SK-N-SH (cell line): Measurements from ENCODE around the gene FMNL2. TPM values are rescaled to one million over a fixed set of nuclear protein-coding genes. Genes with fewer than 3 reads are reported as not detected.

Experiments used
- CTCF ChIA-PET: fragments of 300-600, 350-600 bp; formaldehyde crosslinking; extraction: SDS; loops from one replicate; lab custom pipeline; 2021; lab: Yijun Ruan, JAX
- POLR2A ChIA-PET: fragments of 350-600 bp; sonication (Branson Sonifier 250); formaldehyde crosslinking; extraction: SDS; loops from one replicate; lab custom pipeline; 2020; ENCODE audit warnings: antibody characterized with exemption, inconsistent platforms; lab: Yijun Ruan, JAX
- DNase-seq: peaks from one replicate; pipeline ENCODE4 v3.0.0; 2012
- H2AFZ ChIP-seq: fragments of 200-600 bp; sonication (generic); 2 replicates; pipeline ENCODE4 v1.8.1; 2016; ENCODE audit warnings: antibody characterized with exemption, mild to moderate bottlenecking, low read depth
- H3F3A ChIP-seq: fragments of 200-600 bp; sonication (generic); replicated peaks from 2 replicates; pipeline ENCODE3; 2016; ENCODE audit warnings: antibody characterized with exemption, mild to moderate bottlenecking; ENCODE audit not compliant: insufficient read depth
- H3K27ac ChIP-seq, 2 experiments: fragments of 200-500 bp in 1 of 2; fragments of 200-600 bp in 1 of 2; sonication (Bioruptor generic) in 1 of 2; sonication (generic), shearing (Covaris generic) in 1 of 2; 2 replicates each; pipeline versions ENCODE4 v1.5.1 to v1.6.1; 2014 to 2016; ENCODE audit warnings: low read depth in 2 of 2, inconsistent platforms in 1 of 2, low read length in 1 of 2, mild to moderate bottlenecking in 1 of 2, mixed read lengths in 1 of 2
- H3K27me3 ChIP-seq: fragments of 200-600 bp; sonication (generic), shearing (Covaris generic); 2 replicates; pipeline ENCODE4 v1.6.1; 2016; ENCODE audit warnings: mixed run types; ENCODE audit not compliant: insufficient read depth
- H3K36me3 ChIP-seq, 2 experiments: fragments of 200-500 bp in 1 of 2; fragments of 200-600 bp in 1 of 2; sonication (Bioruptor generic) in 1 of 2; sonication (generic) in 1 of 2; replicated peaks in 1 of 2; 2 replicates each; pipeline versions ENCODE3 to v1.5.1; 2014 to 2016; ENCODE audit warnings: low read length in 1 of 2, mild to moderate bottlenecking in 1 of 2; ENCODE audit not compliant: insufficient read depth in 2 of 2, control insufficient read depth in 1 of 2
- H3K4me1 ChIP-seq, 2 experiments: fragments of 200-500 bp in 1 of 2; fragments of 200-600 bp in 1 of 2; sonication (Bioruptor generic) in 1 of 2; sonication (generic), shearing (Covaris generic) in 1 of 2; 2 replicates each; pipeline versions ENCODE4 v1.5.1 to v1.6.1; 2014 to 2016; ENCODE audit warnings: low read depth in 1 of 2, low read length in 1 of 2, mixed run types in 1 of 2; ENCODE audit not compliant: insufficient read depth in 2 of 2, control insufficient read depth in 1 of 2
- H3K4me2 ChIP-seq: fragments of 200-600 bp; sonication (generic), shearing (Covaris generic); 2 replicates; pipeline ENCODE4 v1.6.1; 2017; ENCODE audit warnings: mixed run types
- H3K4me3 ChIP-seq, 2 experiments: fragments of 200-500 bp in 1 of 2; fragments of 200-600 bp in 1 of 2; sonication (Bioruptor generic) in 1 of 2; sonication (generic), shearing (Covaris generic) in 1 of 2; 2 replicates each; pipeline versions ENCODE4 v1.5.1 to v1.8.1; 2014 to 2016; ENCODE audit warnings: low read depth in 2 of 2, inconsistent platforms in 1 of 2, low read length in 1 of 2, mild to moderate bottlenecking in 1 of 2, mixed read lengths in 1 of 2, moderate library complexity in 1 of 2
- H3K79me2 ChIP-seq: fragments of 200-600 bp; sonication (generic); 2 replicates; pipeline ENCODE4 v1.8.1; 2017; ENCODE audit warnings: mild to moderate bottlenecking; ENCODE audit not compliant: insufficient read depth
- H3K9ac ChIP-seq: fragments of 200-600 bp; sonication (generic); 2 replicates; pipeline ENCODE4 v1.6.1; 2017; ENCODE audit warnings: mixed run types
- H3K9me2 ChIP-seq: fragments of 200-600 bp; sonication (generic); 2 replicates; pipeline ENCODE4 v1.6.1; 2017; ENCODE audit warnings: mixed run types
- H3K9me3 ChIP-seq: fragments of 200-600 bp; sonication (generic); 2 replicates; pipeline ENCODE4 v1.6.1; 2017; ENCODE audit warnings: mixed run types, mild to moderate bottlenecking, moderate library complexity
- H4K20me1 ChIP-seq: fragments of 200-600 bp; sonication (generic); 2 replicates; pipeline ENCODE4 v1.6.1; 2017; ENCODE audit warnings: mild to moderate bottlenecking, mixed run types; ENCODE audit not compliant: insufficient read depth
- EP300 ChIP-seq, 2 experiments: IDR thresholded peaks; 2 replicates each; pipeline versions ENCODE4 v1.4.0 to v1.6.1; 2012; ENCODE audit warnings: borderline replicate concordance in 1 of 2, low read depth in 1 of 2, low read length in 1 of 2
- FOSL2 ChIP-seq: IDR thresholded peaks from 2 replicates; pipeline ENCODE4 v1.4.0; 2012; ENCODE audit warnings: low read depth, mild to moderate bottlenecking, moderate library complexity, borderline replicate concordance
- FOXJ3 ChIP-seq: sonication (generic); formaldehyde crosslinking; IDR thresholded peaks from 2 replicates; pipeline ENCODE4 v1.5.1; 2020; ENCODE audit warnings: mild to moderate bottlenecking, missing genetic modification reagents
- MAX ChIP-seq: IDR thresholded peaks from 2 replicates; pipeline ENCODE4 v1.4.0; 2012; ENCODE audit warnings: low read depth
- MEF2A ChIP-seq: IDR thresholded peaks from 2 replicates; pipeline ENCODE4 v1.4.0; 2012; ENCODE audit warnings: low read depth, borderline replicate concordance
- MXI1 ChIP-seq: IDR thresholded peaks from 2 replicates; pipeline ENCODE4 v1.6.1; 2012; ENCODE audit warnings: mild to moderate bottlenecking, low read depth, low read length, improper control_type of control experiment
- NFIC ChIP-seq: IDR thresholded peaks from 2 replicates; pipeline ENCODE4 v1.4.0; 2012; ENCODE audit warnings: borderline replicate concordance
- POLR2AphosphoS5 ChIP-seq: IDR thresholded peaks from 2 replicates; pipeline ENCODE4 v1.6.1; 2012; ENCODE audit warnings: low read depth, low read length
- RXRA ChIP-seq: IDR thresholded peaks from 2 replicates; pipeline ENCODE4 v1.4.0; 2012; ENCODE audit warnings: low read depth, mild to moderate bottlenecking, borderline replicate concordance
- SIN3A ChIP-seq: IDR thresholded peaks from 2 replicates; pipeline ENCODE4 v1.6.1; 2012; ENCODE audit warnings: low read depth, mild to moderate bottlenecking, low read length, moderate library complexity, borderline replicate concordance
- TEAD4 ChIP-seq: IDR thresholded peaks from 2 replicates; pipeline ENCODE4 v1.4.0; 2012; ENCODE audit warnings: mild to moderate bottlenecking, borderline replicate concordance; ENCODE audit not compliant: insufficient read depth
- YY1 ChIP-seq: IDR thresholded peaks from 2 replicates; pipeline ENCODE4 v1.4.0; 2012; ENCODE audit warnings: low read depth, mild to moderate bottlenecking
- WGBS: methylation state at CpG from one replicate; pipeline ENCODE4 v1.1.6; 2017; ENCODE audit warnings: low lambda C conversion rate; 5-methylcytosine and 5-hydroxymethylcytosine counted together
- polyA plus RNA-seq, 3 experiments: library from polyadenylated mRNA; depleted of rRNA; stranded (reverse); fragments of >200 nt; gene quantifications; 2 replicates each; pipeline ENCODE4 v1.2.3, GENCODE V29; 2012

Gene FMNL2
- polyA plus RNA-seq, 1 of the 3 experiments (the other 2 are of a cell fraction): 14.5 TPM

GRCh38 chr2:152335726-152336118, 748 bp downstream of the FMNL2 start:
- H3K79me2 ChIP-seq: peaks cover 54% of the 10 kb centered on the region

GRCh38 chr2:152336119-152336853, 1.3 kb downstream of the FMNL2 start:
- Histone ChIP-seq H3K9me3 (no peaks in the 10 kb centered on the region), H3K79me2 (peaks cover 54% of the 10 kb centered on the region), H3F3A (no peaks in the 10 kb centered on the region), H4K20me1 (no peaks in the 10 kb centered on the region), H3K4me3 (peak overlapping the region; percentile 81 to 90), H3K27me3 (no peaks in the 10 kb centered on the region), H3K9ac (peak overlapping the region; percentile 68), H3K27ac (peak overlapping the region; percentile 52 to 83), H2AFZ (peak overlapping the region; percentile 95), H3K4me1 (peaks cover 4 to 7% of the 10 kb centered on the region in 2 experiments; a peak in 3 of 4 replicates), H3K9me2 (no peaks in the 10 kb centered on the region), H3K36me3 (no peaks in the 10 kb centered on the region), H3K4me2 (peak overlapping the region; percentile 93)
- peak; percentile 74 for DNase-seq
- WGBS: under 1% methylated on average over 33 of the region's 42 CpGs
- CTCF ChIA-PET: interaction anchor here (1.1 to 2.4 kb wide), 7 partner anchors 18 to 299 kb away, joined by 3 to 13 read pairs (median 7); no protein-coding TSS in a partner anchor
- TF ChIP-seq MXI1 (0 out of 2 replicates have a peak, but pooled peaks have one; percentile 12), MEF2A (no peak), FOSL2 (no peak), POLR2AphosphoS5 (0 out of 2 replicates have a peak, but pooled peaks have one; percentile 20), NFIC (no peak), MAX (peak; percentile 68; the same call in 1 of the 2 replicates), RXRA (no peak), EP300 (IDR thresholded peaks at IDR 0.05; ENCODE audit: borderline replicate concordance in 1 of 2, low read depth in 1 of 2, low read length in 1 of 2) (0 out of 4 replicates have a peak, but pooled peaks of 1 of the 2 experiments have one; percentile 15), YY1 (no peak)
- POLR2A ChIA-PET: interaction anchor here (1.2 to 1.4 kb wide), 3 partner anchors 96 to 284 kb away, joined by 3 to 4 read pairs (median 3); no protein-coding TSS in a partner anchor

More at GRCh38 chr2:152335726-152336118, 748 bp downstream of the FMNL2 start:
- DNase-seq: peak; percentile 77
- H3K9ac ChIP-seq: peak overlapping the region; percentile 68
- CTCF ChIA-PET: interaction anchor here (0.6 to 2.4 kb wide), 6 partner anchors 18 to 300 kb away, joined by 3 to 13 read pairs (median 4); no protein-coding TSS in a partner anchor
- WGBS: under 1% methylated on average over 13 of the region's 35 CpGs
- H3K36me3 ChIP-seq: no peaks in the 10 kb centered on the region
- peak overlapping the region; percentile 93 for H3K4me2 ChIP-seq
- peak overlapping the region; percentile 95 for H2AFZ ChIP-seq
- H3F3A ChIP-seq: no peaks in the 10 kb centered on the region
- H3K9me2 ChIP-seq: no peaks in the 10 kb centered on the region
- 0 out of 2 replicates have a peak, but pooled peaks have one; percentile 31 for TF ChIP-seq SIN3A
- 0 out of 2 replicates have a peak, but pooled peaks have one; percentile 14 for TF ChIP-seq YY1
- TF ChIP-seq TEAD4: no peak
- TF ChIP-seq FOXJ3 (CRISPR knock-in tag): no peak
- POLR2A ChIA-PET: interaction anchor here (1.2 to 1.4 kb wide), 4 partner anchors 97 to 296 kb away, joined by 3 to 4 read pairs (median 3); no protein-coding TSS in a partner anchor
- no peaks in the 10 kb centered on the region for H3K27me3 ChIP-seq
- H3K4me1 ChIP-seq: peaks cover 4 to 7% of the 10 kb centered on the region in 2 experiments; a peak in 3 of 4 replicates
- no peaks in the 10 kb centered on the region for H3K9me3 ChIP-seq
- peak overlapping the region; percentile 52 to 83; a peak in 3 of 4 replicates for H3K27ac ChIP-seq
- H3K4me3 ChIP-seq: peak overlapping the region; percentile 81 to 90
- H4K20me1 ChIP-seq: no peaks in the 10 kb centered on the region
